Measurements from ENCODE around the gene NEMF. TPM values are rescaled to one million over a fixed set of nuclear protein-coding genes. Genes with fewer than 3 reads are reported as not detected.
"Not testable (repeated sequence)": the region's sequence is repeated elsewhere in the genome, so short reads cannot be mapped to it uniquely, and the experiment has no call there.

The NEMF gene
- total and polyA plus RNA-seq, 3 donors from 2014 or later: 13.8 to 98.7 (median 81.3) TPM

- TF ChIP-seq POLR2A (IDR thresholded peaks at IDR 0.05) (no peak), CTCF (IDR thresholded peaks at IDR 0.05) (no peak)
- Histone ChIP-seq H3K36me3 (ENCODE audit: low read depth, missing control alignments) (no peaks in the 10 kb centered on the region), H3K27ac (no peak overlapping the region), H3K9me3 (no peaks in the 10 kb centered on the region), H3K4me1 (no peaks in the 10 kb centered on the region), H3K4me3 (no peak overlapping the region), H3K27me3 (no peaks in the 10 kb centered on the region)
- 91 to 100% methylated on average over 2 of the region's 2 CpGs for WGBS, 2 donors
- DNase-seq: no peak
- intact Hi-C loops (cut with DNase I; ENCODE audit: low total_unique reads): no loop called here
Measured at GRCh38 chr14:49778421-49778820, 74.2 kb downstream of the NEMF start.

GRCh38 chr14:49774106-49774505, 78.5 kb downstream of the NEMF start:
- Histone ChIP-seq H3K36me3 (ENCODE audit: low read depth, missing control alignments) (no peaks in the 10 kb centered on the region), H3K9me3 (no peaks in the 10 kb centered on the region), H3K27me3 (no peaks in the 10 kb centered on the region), H3K4me3 (no peak overlapping the region), H3K27ac (no peak overlapping the region), H3K4me1 (peaks cover 20% of the 10 kb centered on the region)
- 88 to 90% methylated on average over 1 of the region's 1 CpG for WGBS, 2 donors
- intact Hi-C loops (cut with DNase I; ENCODE audit: low total_unique reads): no loop called here
- TF ChIP-seq CTCF (IDR thresholded peaks at IDR 0.05) (no peak), POLR2A (IDR thresholded peaks at IDR 0.05) (no peak)
- DNase-seq: no peak

GRCh38 chr14:49771691-49772090, 80.9 kb downstream of the NEMF start:
- H3K4me3 ChIP-seq; H3K27ac ChIP-seq; H3K27me3 ChIP-seq; intact Hi-C loops (cut with DNase I; ENCODE audit: low total_unique reads); H3K36me3 ChIP-seq (ENCODE audit: low read depth, missing control alignments); DNase-seq; H3K9me3 ChIP-seq: not testable (repeated sequence)
- 81% methylated on average over 10 of the region's 10 CpGs for WGBS, 2 donors
- peaks cover 25% of the 10 kb centered on the region for H3K4me1 ChIP-seq

GRCh38 chr14:49770212-49770817, 82.3 kb downstream of the NEMF start:
- TF ChIP-seq CTCF (IDR thresholded peaks at IDR 0.05): no peak
- no peak for TF ChIP-seq POLR2A (IDR thresholded peaks at IDR 0.05)
- Histone ChIP-seq H3K27me3 (no peaks in the 10 kb centered on the region), H3K27ac (no peak overlapping the region), H3K36me3 (ENCODE audit: low read depth, missing control alignments) (no peaks in the 10 kb centered on the region), H3K4me1 (peaks cover 27% of the 10 kb centered on the region), H3K9me3 (no peaks in the 10 kb centered on the region), H3K4me3 (no peak overlapping the region)
- DNase-seq: no peak
- intact Hi-C loops (cut with DNase I; ENCODE audit: low total_unique reads): no loop called here
- 47 to 55% methylated on average over 4 of the region's 4 CpGs for WGBS, 2 donors

- TF ChIP-seq CTCF (IDR thresholded peaks at IDR 0.05) (no peak), POLR2A (IDR thresholded peaks at IDR 0.05) (no peak)
- Histone ChIP-seq H3K36me3 (ENCODE audit: low read depth, missing control alignments) (no peaks in the 10 kb centered on the region), H3K4me1 (peaks cover 27% of the 10 kb centered on the region), H3K27ac (peak overlapping the region; percentile 96 to 98), H3K9me3 (no peaks in the 10 kb centered on the region), H3K27me3 (no peaks in the 10 kb centered on the region), H3K4me3 (peak overlapping the region in 1 of 2 donors; percentile 99)
- intact Hi-C loops (cut with DNase I; ENCODE audit: low total_unique reads): loop anchor here (5.0 kb wide), 1 partner anchor 137 kb away; no protein-coding TSS in a partner anchor
- no peak for DNase-seq
- WGBS, 2 donors: 55 to 67% methylated on average over 15 of the region's 15 CpGs
Measured at GRCh38 chr14:49769581-49770211, 82.9 kb downstream of the NEMF start.

All from testis (tissue), 3 donors.